BE2C (cell line): Measurements from ENCODE around the gene SNX9.

ENCODE experiments used
- DNase-seq: peaks from one replicate; pipeline ENCODE4 v3.0.0-alpha.2; 2020
- H3K27me3 ChIP-seq: fragments of 250-450 bp; sonication (Bioruptor Pico); 2 replicates; pipeline ENCODE4 v1.5.1; 2020; ENCODE audit warnings: mild to moderate bottlenecking
- H3K36me3 ChIP-seq: fragments of 250-450 bp; sonication (Bioruptor Pico); 2 replicates; pipeline ENCODE4 v1.5.1; 2020; ENCODE audit warnings: mild to moderate bottlenecking
- H3K4me1 ChIP-seq: fragments of 250-450 bp; sonication (Bioruptor Pico); 2 replicates; pipeline ENCODE4 v1.5.1; 2020
- H3K4me3 ChIP-seq: 2 replicates; pipeline ENCODE4 v1.5.1; 2011; ENCODE audit warnings: low read depth, low read length
- H3K9me3 ChIP-seq: fragments of 250-450 bp; sonication (Bioruptor Pico); 2 replicates; pipeline ENCODE4 v1.5.1; 2020
- CTCF ChIP-seq: IDR thresholded peaks from 2 replicates; pipeline ENCODE4 v1.5.1; 2012; ENCODE audit warnings: mild to moderate bottlenecking, low read depth, low read length

Gene SNX9

GRCh38 chr6:157976345-157977175 is 153.5 kb downstream of the SNX9 start:
- no peak for TF ChIP-seq CTCF
- no peak for DNase-seq
- Histone ChIP-seq H3K27me3 (no peaks in the 10 kb centered on the region), H3K9me3 (no peaks in the 10 kb centered on the region), H3K4me1 (no peaks in the 10 kb centered on the region), H3K36me3 (no peaks in the 10 kb centered on the region), H3K4me3 (no peak overlapping the region)

- no peak for DNase-seq
- Histone ChIP-seq H3K4me1 (no peaks in the 10 kb centered on the region), H3K36me3 (no peaks in the 10 kb centered on the region)
Observed at GRCh38 chr6:157977176-157977804, 154.2 kb downstream of the SNX9 start.

GRCh38 chr6:157978021-157978783 is 155.2 kb downstream of the SNX9 start:
- Histone ChIP-seq H3K27me3 (no peaks in the 10 kb centered on the region), H3K36me3 (no peaks in the 10 kb centered on the region)

More at GRCh38 chr6:157977176-157977804, 154.2 kb downstream of the SNX9 start:
- TF ChIP-seq CTCF: no peak
- H3K9me3 ChIP-seq: no peaks in the 10 kb centered on the region
- no peaks in the 10 kb centered on the region for H3K27me3 ChIP-seq
- no peak overlapping the region for H3K4me3 ChIP-seq

GRCh38 chr6:157980288-157981131 is 157.5 kb downstream of the SNX9 start:
- Histone ChIP-seq H3K4me1 (peaks cover 4% of the 10 kb centered on the region; the same call in 1 of the 2 replicates), H3K27me3 (no peaks in the 10 kb centered on the region), H3K4me3 (no peak overlapping the region), H3K9me3 (no peaks in the 10 kb centered on the region), H3K36me3 (no peaks in the 10 kb centered on the region)
- no peak for DNase-seq
- no peak for TF ChIP-seq CTCF

More at GRCh38 chr6:157978021-157978783, 155.2 kb downstream of the SNX9 start:
- no peak overlapping the region for H3K4me3 ChIP-seq
- TF ChIP-seq CTCF: no peak
- H3K9me3 ChIP-seq: no peaks in the 10 kb centered on the region
- DNase-seq: no peak
- H3K4me1 ChIP-seq: no peaks in the 10 kb centered on the region

- Histone ChIP-seq H3K4me3 (peak overlapping the region; percentile 65), H3K9me3 (no peaks in the 10 kb centered on the region), H3K4me1 (peaks cover 9% of the 10 kb centered on the region; the same call in 1 of the 2 replicates), H3K27me3 (no peaks in the 10 kb centered on the region), H3K36me3 (no peaks in the 10 kb centered on the region)
- no peak for DNase-seq
- TF ChIP-seq CTCF: no peak
Observed at GRCh38 chr6:157981132-157981394, 158.0 kb downstream of the SNX9 start.
